Glomerular endothelial cell (primary cell): ENCODE measurements around the gene CPT1A. TPM values are rescaled to one million over a fixed set of nuclear protein-coding genes. Genes with fewer than 3 reads are reported as not detected.

ENCODE experiments used
- DNase-seq: peaks from one replicate; pipeline ENCODE4 v3.0.0-alpha.2; 2011; ENCODE audit warnings: low read depth, low spot score; ENCODE audit errors: extremely low read depth
- total RNA-seq: library from RNA; depleted of rRNA; stranded (reverse); fragments of >200 nt; gene quantifications from 2 replicates; pipeline ENCODE4 v1.2.3, GENCODE V29; 2015

Gene CPT1A
- total RNA-seq, 1 donor from 2014 or later, result 67.0 TPM

GRCh38 chr11:68763181-68763721 lies 78.5 kb downstream of the CPT1A start:
- no peak for DNase-seq

GRCh38 chr11:68762481-68762880 lies 79.2 kb downstream of the CPT1A start:
- DNase-seq, result no peak

DNA sequence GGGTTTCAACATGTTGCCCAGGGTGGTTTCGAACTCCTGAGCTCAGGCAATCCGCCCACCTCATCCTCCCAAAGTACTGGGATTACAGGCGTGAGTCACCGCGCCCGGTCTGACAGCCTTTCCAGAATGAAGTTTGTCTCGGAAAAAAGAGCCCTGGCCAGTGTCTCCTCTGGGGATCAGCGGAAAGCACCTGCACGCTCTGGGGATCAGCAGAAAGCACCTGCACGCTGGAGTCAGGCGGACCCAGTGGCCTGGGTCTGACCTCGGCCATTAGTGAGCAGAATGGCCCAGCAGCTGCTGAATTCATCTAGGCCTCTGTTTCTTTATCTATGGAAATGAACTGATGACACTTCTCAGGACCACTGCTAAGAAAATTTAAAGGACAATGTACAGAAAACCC lies 79.9 kb downstream of the CPT1A start:
- no peak for DNase-seq

GRCh38 chr11:68759991-68760390 lies 81.7 kb downstream of the CPT1A start:
- no peak for DNase-seq

DNA sequence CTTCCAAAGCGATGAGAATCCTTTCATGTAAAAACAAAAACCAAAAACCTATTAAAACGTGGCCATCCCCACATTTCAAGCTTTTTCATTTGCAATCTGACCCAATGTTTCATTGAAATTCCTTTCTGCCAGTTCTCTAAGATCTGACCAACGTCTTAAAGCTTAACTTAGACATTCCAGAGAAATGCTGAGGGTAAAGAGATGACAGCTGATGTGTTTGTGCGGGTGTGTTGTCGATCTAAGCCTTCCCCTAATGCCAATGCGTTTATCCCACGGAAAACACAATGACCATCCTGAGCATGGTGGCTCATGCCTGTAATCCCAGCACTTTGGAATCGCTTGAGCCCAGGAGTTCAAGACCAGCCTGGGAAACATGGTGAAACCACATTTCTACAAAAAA lies 84.0 kb downstream of the CPT1A start:
- no peak for DNase-seq

- no peak for DNase-seq
Measured at GRCh38 chr11:68756171-68756766, 85.4 kb downstream of the CPT1A start.

DNA sequence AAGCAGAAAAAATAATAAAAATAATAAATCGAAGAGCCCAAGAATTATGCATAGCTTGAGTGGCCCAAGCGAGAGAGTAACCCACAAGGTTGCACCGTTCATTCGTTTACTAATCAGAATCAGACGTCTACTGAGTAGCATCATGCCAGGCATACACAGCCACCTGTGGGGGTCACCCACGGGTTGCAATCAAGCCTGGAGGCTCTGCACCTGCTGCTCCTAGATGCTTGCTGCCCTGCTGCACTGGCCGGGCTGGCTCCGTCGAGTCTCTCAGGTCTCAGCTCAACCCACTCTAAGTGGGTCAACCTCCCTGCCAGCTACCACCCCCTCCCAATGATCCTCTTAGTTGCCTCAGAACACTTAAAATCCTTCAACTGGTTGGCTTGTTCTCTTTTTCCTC lies 88.4 kb downstream of the CPT1A start:
- DNase-seq, result no peak

DNA sequence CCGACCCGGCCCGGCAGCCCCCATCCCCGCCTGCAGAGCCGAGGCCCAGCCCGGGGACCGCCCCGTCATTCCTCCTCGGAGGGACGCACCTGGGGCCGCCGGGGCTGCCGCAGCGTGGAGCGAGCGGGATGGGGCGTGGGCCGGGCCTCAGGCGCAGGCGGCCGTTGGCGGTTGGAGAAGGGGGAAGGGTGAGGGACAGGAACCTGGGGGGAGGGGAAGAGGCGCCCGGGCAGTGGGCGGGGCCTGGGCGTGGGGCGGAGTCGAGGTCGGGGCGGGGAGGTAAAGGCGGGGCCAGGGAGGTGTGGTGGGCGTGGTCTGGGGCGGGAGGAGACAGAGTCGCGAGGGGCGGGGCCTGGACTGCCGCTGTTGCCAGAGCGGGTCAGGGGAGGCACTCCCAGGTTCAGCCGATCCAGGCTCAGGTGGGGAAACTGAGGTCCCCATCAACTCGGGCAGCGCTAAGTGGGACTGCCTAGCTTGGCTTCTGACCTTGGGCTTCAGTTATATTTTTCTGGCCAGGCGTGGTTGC lies 90.3 kb downstream of the CPT1A start, which contains the start of gene TESMIN:
TSS of gene TESMIN (minus strand) at position 190 of the 526 bp plus-strand sequence. CDS start 860 bp downstream, outside the sequence.
- DNase-seq, result no peak

- no peak for DNase-seq
Measured at GRCh38 chr11:68751004-68751325, 90.8 kb downstream of the CPT1A start.

DNA sequence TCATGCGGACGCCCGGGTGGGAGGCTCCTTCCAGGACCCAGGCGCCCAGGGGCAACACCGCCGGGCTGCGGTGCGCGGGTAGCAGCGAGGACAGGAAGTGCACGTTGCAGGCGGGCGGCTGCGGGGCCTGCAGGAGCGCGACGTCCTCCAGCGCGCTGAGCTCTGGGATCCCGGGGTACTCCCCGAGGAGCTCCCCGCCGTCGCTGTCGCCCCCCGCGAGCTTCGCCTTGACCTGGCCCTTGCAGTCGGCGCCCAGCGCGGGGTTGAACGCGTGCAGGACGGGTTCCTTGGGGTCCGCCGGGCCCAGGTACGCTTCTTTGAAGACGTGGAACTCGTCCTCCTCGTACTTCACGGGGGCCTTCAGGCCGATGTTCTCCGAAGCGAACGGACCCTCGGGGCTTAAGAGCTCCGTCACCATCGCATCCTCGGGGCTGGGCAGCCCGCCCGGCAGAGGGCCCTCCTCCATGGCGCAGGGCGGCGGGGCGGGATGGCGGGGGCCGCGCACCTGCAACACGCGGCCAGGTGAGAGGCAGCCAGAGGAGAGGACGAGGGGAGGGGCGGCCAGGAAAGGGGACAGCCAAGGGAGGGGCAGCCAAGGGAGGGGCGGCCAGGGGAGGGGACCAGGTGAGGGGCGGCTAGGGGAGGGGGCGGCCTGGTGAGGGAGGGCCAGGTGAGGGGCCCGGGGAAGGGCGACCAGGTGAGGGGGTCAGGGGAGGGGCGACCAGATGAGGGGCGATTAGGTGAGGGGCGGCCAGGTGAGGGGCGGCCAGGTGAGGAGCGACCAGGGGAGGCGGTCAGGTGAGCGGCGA lies 91.3 kb downstream of the CPT1A start:
- no peak for DNase-seq

DNA sequence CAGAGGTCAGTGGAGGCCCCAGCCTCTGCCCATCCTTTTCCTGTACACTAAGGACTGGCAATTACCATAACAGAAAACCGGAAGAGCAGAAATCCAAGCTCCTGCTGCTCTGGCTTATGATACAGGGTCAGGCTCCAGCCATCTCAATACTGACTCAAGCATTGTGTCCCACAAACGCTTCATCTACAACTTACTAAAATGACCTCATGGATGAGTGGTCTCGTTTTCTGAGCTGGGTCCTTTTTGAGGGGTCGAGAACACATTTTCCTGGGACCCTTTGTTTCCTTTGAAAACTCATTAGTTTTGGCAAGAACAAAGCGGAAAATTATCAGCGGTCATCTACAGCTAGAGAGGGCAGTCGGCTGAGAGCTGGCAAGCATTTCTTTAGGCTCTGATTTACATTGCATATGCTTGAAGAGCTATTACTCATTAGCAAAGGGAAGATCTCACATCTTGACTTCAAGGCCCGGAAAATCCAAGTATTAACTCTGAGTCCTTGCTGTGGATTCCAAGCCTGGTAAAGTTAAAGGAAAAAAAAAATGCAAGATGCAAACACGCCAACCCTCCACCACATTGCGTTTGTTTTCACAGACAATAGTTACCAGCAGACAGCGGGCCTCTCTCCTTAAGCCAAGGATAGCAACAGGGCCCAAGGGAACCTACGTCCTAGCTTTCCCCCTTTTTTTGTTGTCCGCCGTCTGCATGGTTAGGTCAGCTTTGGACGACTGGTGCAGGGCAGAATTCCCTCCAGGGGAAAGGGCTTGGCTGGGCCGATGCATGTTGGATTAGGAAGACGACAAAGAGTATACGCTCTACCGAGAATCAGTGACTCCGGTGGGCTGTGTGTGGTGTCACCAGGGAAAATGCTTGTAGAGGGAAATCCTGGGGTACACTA lies 92.2 kb downstream of the CPT1A start:
- DNase-seq, result peak; percentile 51

GRCh38 chr11:68748061-68748460 lies 93.7 kb downstream of the CPT1A start:
- DNase-seq, result no peak

DNA sequence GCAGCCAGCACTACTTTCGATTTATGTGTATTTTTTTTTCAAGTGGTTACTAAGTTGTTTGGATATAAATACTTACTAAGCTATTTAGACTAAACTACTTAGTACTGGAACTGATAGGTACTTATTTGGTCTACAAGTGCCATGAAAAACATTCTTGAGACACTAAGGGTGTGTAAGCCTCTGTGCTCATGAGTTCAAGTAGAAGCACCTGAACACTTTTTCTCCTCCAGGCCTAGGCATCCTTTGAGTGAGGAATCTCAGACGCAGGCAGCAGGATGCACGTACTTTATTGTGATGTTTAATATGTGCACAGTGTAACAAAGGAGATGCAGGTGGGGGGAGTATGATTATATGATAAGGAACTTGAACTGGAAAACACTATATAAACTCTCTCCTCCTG lies 98.2 kb downstream of the CPT1A start:
- DNase-seq, result no peak

GRCh38 chr11:68741463-68741862 lies 100.3 kb downstream of the CPT1A start:
- DNase-seq, result no peak

DNA sequence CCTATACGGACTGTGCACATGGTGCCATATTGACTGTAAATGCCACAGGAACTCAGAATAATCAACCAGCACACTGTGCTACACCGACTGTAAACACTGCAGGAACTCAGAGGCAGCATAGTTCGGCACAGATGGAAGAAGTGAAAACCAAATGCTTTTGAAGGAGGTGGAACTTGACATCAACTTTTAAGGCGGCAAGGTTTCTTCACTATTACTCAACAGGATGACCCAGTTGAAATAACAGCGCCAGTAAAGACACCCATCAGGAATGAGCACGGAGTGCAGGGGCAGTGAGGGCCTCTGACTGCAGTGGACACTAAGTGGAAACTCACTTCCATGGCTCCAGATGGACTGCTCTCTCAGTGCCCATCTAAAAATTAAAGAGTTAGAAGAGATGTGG lies 106.1 kb downstream of the CPT1A start:
- no peak for DNase-seq

DNA sequence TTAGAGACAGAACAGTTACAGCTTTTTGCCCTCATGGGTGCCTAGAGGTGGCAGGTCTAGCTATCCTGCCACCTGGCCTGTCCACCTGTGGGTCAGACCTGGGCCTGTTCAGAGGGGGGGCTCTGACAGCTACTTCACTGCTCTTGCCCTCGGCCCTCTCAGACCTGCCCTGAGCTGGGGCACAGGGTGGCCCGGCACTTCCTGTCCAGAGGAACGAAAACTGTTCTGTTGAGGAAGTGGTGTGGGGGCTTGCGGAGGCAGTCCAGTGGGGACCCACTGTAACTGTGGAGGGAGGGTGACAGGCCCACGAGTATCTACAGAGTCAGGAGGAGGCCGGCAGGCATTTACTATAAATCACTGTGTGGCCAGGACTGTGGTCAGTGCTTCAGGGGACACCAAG lies 106.6 kb downstream of the CPT1A start:
- no peak for DNase-seq

DNA sequence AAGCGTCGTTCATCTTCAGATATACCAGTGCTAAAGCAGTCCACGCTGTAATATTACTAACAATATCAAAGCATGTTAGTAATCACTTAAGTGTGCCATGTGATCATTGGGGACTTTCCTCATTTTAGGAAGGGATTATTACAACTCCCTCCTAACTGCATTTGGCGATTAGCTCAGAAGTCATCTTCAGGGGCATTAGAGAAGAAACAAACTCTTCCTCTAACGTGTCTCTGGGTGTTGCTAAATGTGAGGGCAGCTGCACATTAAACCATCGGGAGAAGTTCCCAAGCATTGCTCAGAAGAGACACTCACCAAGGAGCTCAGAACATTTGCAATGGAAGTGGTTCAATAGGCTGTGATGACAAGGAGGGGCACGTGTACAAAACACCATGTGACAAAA lies 107.6 kb downstream of the CPT1A start:
- DNase-seq, result no peak

DNA sequence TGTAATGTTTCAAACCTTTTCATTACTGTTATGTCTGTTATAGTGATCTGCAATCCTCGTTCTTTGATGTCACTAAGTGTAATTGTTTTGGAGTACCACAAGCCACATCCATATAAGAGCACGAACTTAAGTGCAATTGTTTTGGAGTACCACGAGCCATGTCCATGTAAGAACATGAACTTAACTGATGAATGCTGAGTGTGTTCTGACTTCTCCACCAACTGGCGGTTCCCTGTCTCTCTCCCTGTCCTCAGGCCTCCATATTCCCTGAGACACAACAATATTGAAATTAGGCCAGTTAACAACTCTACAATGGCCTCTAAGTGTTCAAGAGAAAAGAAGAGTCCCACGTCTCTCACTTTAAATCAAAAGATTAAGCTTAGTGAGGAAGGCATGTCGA lies 113.9 kb downstream of the CPT1A start:
- DNase-seq, result no peak

GRCh38 chr11:68724293-68724692 lies 117.4 kb downstream of the CPT1A start:
- DNase-seq, result no peak

GRCh38 chr11:68722143-68722542 lies 119.6 kb downstream of the CPT1A start:
- no peak for DNase-seq

GRCh38 chr11:68721075-68721474 lies 120.6 kb downstream of the CPT1A start:
- no peak for DNase-seq
